Measurements from ENCODE around the gene MSL3. TPM values are rescaled to one million over a fixed set of nuclear protein-coding genes. Genes with fewer than 3 reads are reported as not detected.

The MSL3 gene
- total RNA-seq, 4 donors from 2014 or later, result 22.8 to 61.1 (median 35.1) TPM

DNA sequence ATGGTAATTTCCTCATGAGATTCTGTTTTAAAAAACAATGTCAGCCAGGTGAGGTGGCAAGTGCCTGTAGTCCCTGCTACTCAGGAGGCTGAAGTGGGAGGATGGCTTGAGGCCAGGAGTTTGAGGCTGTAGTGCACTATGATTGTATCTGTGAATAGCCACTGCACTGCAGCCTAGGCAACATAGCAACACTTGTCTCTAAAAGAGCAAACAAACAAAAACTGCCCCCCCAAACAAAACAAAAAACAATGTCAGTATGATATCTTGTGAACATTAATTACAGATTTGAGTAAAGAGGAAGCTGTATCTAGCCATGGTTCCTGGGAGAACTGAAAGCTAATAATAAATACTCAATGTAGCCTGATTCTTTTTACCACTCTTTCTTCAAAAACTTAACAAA lies 6.8 kb upstream of the MSL3 start:
- DNase-seq (no peak), ATAC-seq (no peak)
- H3K36me3 ChIP-seq, result no peaks in the 10 kb centered on the region
- in situ Hi-C loops (cut with MboI; ENCODE audit: low sequenced_read_pairs in 4 of 4), result loop anchor here (25.0 kb wide), 3 partner anchors 214 to 614 kb away; no protein-coding TSS in a partner anchor
- intact Hi-C loops (cut with DNase I; ENCODE audit: low total_unique reads), result no loop called here
- no peaks in the 10 kb centered on the region for H3K9me3 ChIP-seq
- no peak overlapping the region for H3K27ac ChIP-seq
- no peak overlapping the region for H3K4me3 ChIP-seq
- TF ChIP-seq, protein P1, sequence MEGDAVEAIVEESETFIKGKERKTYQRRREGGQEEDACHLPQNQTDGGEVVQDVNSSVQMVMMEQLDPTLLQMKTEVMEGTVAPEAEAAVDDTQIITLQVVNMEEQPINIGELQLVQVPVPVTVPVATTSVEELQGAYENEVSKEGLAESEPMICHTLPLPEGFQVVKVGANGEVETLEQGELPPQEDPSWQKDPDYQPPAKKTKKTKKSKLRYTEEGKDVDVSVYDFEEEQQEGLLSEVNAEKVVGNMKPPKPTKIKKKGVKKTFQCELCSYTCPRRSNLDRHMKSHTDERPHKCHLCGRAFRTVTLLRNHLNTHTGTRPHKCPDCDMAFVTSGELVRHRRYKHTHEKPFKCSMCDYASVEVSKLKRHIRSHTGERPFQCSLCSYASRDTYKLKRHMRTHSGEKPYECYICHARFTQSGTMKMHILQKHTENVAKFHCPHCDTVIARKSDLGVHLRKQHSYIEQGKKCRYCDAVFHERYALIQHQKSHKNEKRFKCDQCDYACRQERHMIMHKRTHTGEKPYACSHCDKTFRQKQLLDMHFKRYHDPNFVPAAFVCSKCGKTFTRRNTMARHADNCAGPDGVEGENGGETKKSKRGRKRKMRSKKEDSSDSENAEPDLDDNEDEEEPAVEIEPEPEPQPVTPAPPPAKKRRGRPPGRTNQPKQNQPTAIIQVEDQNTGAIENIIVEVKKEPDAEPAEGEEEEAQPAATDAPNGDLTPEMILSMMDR (IDR thresholded peaks at IDR 0.05 in 4 of 5, conservative IDR thresholded peaks at IDR 0.05 in 1 of 5), result no peak
- no peak for TF ChIP-seq POLR2A (IDR thresholded peaks at IDR 0.05)
- H3K4me1 ChIP-seq, result no peaks in the 10 kb centered on the region
- no peaks in the 10 kb centered on the region for H3K27me3 ChIP-seq

DNA sequence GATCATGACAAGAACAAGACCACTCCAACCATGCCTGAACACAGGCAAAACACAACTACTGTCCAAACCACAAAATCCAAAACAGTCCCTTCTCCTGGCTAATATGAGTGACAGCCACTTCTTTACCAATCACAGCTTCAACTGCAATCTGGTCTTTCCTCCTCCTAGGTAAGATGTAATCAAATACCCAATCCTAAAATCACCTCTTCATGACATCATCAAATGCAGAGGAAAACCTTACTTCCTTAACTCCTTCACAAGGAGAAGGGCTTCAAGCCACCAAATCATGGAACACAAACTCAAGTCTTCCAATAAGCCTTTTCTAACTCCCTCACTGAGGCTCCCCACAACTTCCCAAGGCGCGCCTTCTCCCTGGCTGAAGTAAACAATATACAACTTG lies 4.4 kb upstream of the MSL3 start:
- Histone ChIP-seq H3K9me3 (no peaks in the 10 kb centered on the region), H3K4me3 (no peak overlapping the region), H3K4me1 (peaks cover 0 to 3% of the 10 kb centered on the region in 2 donors), H3K27ac (no peak overlapping the region), H3K36me3 (no peaks in the 10 kb centered on the region), H3K27me3 (no peaks in the 10 kb centered on the region)
- DNase-seq, result no peak
- TF ChIP-seq, protein P1 (IDR thresholded peaks at IDR 0.05 in 4 of 5, conservative IDR thresholded peaks at IDR 0.05 in 1 of 5), result no peak
- TF ChIP-seq POLR2A (IDR thresholded peaks at IDR 0.05), result no peak
- no peak for ATAC-seq
- intact Hi-C loops (cut with DNase I; ENCODE audit: low total_unique reads), result no loop called here
- in situ Hi-C loops (cut with MboI; ENCODE audit: low sequenced_read_pairs in 4 of 4), result loop anchor here (25.0 kb wide), 3 partner anchors 216 to 616 kb away; no protein-coding TSS in a partner anchor

DNA sequence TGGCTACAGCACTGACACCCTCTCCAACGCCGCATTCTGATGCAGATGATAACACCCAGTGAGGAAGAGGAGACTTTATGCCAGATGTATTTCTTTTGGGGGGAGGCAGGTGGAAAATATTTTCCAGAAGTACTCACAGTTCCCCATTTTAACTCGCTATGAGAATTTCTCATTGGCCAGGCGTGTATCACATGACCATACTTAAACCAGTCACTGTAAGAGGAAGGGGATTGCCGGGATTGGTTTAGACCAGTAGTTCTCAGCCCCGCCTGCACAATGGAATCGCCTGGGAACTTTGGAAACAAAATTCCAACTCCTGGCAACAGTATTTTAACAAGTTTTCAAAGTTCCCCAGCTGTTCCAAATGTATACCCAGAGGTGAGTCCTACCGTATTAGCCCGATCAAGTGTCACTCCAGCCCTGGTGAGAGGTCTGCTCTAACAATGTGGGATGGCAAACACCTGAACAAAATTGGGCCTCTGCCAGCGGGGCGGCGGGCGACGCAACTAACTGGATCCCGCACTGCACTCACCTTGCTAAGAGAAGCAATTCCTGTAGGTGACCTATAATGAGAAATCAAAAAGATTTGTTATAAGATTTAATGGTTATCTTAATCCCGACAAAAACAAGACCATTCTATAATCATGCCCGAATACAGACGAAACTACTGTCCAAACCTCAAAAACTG lies 2.9 kb upstream of the MSL3 start:
- Histone ChIP-seq H3K27me3 (no peaks in the 10 kb centered on the region), H3K9me3 (no peaks in the 10 kb centered on the region), H3K27ac (no peak overlapping the region), H3K36me3 (no peaks in the 10 kb centered on the region), H3K4me1 (peaks cover 0 to 3% of the 10 kb centered on the region in 2 donors), H3K4me3 (no peak overlapping the region)
- TF ChIP-seq, protein P1 (IDR thresholded peaks at IDR 0.05 in 4 of 5, conservative IDR thresholded peaks at IDR 0.05 in 1 of 5), result no peak
- TF ChIP-seq POLR2A (IDR thresholded peaks at IDR 0.05), result no peak
- no peak for DNase-seq
- intact Hi-C loops (cut with DNase I; ENCODE audit: low total_unique reads) (loop anchor here (5.0 kb wide), 1 partner anchor 88 kb away; the partner anchor contains the start of gene ARHGAP6), in situ Hi-C loops (cut with MboI; ENCODE audit: low sequenced_read_pairs in 4 of 4) (loop anchor here (25.0 kb wide), 3 partner anchors 218 to 618 kb away; no protein-coding TSS in a partner anchor)
- ATAC-seq, result no peak

DNA sequence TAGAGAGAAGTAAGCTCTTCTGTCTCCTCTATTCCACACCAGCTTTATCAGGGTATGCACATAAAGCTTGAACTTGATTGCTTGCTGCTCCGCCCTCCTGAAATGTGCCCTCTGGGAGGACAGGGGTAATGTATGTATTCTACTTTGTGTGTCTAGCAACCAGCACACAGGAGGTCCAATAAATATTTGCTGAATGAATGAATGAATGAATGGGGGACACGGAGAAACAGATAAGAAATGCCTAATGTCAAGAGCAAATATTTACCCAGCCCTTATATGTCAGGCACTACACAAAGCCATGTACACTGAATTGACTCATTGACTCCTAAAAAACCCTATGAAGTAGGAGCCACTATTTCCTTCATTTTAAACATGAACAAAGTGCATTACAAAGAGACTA lies 2.3 kb upstream of the MSL3 start:
- in situ Hi-C loops (cut with MboI; ENCODE audit: low sequenced_read_pairs in 4 of 4), result loop anchor here (25.0 kb wide), 3 partner anchors 218 to 618 kb away; no protein-coding TSS in a partner anchor
- DNase-seq (no peak), ATAC-seq (no peak)
- Histone ChIP-seq H3K27ac (no peak overlapping the region), H3K4me1 (peaks cover 0 to 3% of the 10 kb centered on the region in 2 donors), H3K36me3 (peaks cover 0 to under 1% of the 10 kb centered on the region in 2 donors), H3K27me3 (no peaks in the 10 kb centered on the region), H3K4me3 (no peak overlapping the region), H3K9me3 (no peaks in the 10 kb centered on the region)
- intact Hi-C loops (cut with DNase I; ENCODE audit: low total_unique reads), result loop anchor here (5.0 kb wide), 1 partner anchor 88 kb away; the partner anchor contains the start of gene ARHGAP6
- TF ChIP-seq, protein P1 (IDR thresholded peaks at IDR 0.05 in 4 of 5, conservative IDR thresholded peaks at IDR 0.05 in 1 of 5), result no peak
- TF ChIP-seq POLR2A (IDR thresholded peaks at IDR 0.05), result no peak

Data from gastrocnemius medialis (tissue), 4 donors.